Measurements from ENCODE around the gene HSFX1. TPM values are rescaled to one million over a fixed set of nuclear protein-coding genes. Genes with fewer than 3 reads are reported as not detected.
A peak's percentile ranks its signal among the peaks of the same experiment; 100 is the strongest.
"Not testable (repeated sequence)": the region's sequence is repeated elsewhere in the genome, so short reads cannot be mapped to it uniquely, and the experiment has no call there.

HSFX1 gene, protein sequence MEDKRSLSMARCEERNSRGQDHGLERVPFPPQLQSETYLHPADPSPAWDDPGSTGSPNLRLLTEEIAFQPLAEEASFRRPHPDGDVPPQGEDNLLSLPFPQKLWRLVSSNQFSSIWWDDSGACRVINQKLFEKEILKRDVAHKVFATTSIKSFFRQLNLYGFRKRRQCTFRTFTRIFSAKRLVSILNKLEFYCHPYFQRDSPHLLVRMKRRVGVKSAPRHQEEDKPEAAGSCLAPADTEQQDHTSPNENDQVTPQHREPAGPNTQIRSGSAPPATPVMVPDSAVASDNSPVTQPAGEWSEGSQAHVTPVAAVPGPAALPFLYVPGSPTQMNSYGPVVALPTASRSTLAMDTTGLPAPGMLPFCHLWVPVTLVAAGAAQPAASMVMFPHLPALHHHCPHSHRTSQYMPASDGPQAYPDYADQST
- total RNA-seq = 2.7 TPM
- long read RNA-seq = 0 reads

DNA sequence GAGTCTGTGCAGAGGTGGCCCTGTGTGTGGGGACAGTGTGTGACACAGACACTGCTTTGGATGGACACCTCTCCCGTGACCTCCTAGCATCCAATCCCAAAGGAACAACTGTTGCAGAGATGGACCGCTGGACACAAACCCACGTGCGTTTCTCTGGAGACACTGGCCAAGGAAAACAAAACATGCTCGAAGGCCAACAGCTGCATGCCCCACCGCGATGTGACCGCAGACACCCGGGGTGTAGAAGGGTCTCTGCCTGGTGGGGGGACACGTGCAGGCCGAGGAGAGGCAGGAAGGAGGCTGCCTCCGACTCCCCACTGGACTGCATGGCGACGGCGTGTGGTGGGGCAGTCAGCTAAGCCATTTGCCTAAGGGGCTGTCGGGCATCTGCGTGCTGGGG is at the start of gene HSFX1:
TSS of gene HSFX1 (plus strand) at position 301 of the 400 bp plus-strand sequence. CDS start 614 bp downstream, outside the sequence.
- DNase-seq; intact Hi-C loops (cut with micrococcal nuclease); ATAC-seq: not testable (repeated sequence)

DNA sequence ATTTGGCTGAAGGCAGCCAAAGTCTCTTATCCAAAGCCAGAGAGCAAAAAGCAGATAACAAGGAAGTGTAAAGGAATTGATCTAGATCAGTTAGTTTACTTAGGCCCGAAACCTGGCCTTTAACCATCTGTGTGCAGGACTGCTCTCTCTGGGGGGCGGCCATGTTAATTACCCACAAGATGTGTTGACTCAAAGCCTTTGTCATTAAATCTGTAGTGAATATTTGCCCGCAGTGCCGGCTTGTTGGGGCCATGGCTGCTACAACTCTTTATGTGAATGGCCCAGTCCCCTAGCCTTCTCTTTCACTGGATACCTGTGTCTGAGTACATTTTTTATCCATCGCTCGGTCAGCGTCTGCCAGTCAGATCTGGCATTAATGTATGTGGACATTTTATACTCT is 46.6 kb upstream of the HSFX1 start:
- DNase-seq; ATAC-seq; intact Hi-C loops (cut with micrococcal nuclease): not testable (repeated sequence)

DNA sequence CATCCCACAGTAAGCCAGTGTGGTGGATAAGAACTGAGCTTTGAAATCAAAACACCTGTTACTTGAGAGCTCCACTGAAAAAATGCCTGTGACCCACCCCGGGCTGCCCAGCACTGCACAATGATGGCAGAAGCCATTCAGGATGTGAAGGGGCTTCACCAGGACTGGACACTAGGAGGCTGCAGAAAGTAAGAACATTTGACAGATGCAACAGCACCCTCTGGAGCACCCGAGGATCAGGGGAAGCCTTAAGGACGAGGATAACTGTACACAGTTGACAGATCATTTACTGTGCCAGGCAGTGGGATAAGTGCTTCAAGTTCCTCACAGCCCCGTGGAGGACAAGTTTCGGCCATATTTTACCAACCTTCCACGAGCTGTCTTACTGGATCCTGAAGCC is 31.6 kb upstream of the HSFX1 start:
- intact Hi-C loops (cut with micrococcal nuclease); ATAC-seq; DNase-seq: not testable (repeated sequence)

DNA sequence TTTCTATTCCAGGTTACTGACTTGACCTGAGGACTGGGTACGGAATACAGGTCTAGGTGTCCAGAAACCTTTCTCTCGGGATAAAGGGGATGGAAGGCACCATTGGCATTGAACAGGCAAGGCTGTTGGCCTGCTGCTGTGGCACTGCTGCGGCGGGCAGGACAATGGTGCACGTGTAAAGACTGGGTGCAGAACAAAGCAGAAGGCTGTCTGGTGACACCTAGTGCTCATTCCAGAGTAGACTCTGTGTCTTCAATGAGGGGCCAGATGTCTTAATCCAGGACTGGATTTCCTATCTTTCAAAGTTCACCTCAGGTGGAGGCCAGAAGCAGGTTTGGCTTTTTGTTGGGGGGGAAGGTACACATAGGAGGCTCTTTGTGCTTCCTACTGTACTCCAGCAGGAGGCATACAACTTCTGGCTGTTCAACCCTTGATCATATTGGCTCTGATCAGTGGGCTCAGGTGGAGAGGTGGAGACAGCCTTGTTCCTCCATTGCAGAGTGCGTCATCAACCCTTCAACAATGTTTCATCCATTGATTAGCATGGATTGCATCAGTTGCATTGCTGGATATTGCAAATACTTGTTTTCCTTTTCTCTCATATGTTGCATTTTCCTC is 27.4 kb upstream of the HSFX1 start:
- DNase-seq; intact Hi-C loops (cut with micrococcal nuclease): not testable (repeated sequence)
- peak; percentile 52 for ATAC-seq

DNA sequence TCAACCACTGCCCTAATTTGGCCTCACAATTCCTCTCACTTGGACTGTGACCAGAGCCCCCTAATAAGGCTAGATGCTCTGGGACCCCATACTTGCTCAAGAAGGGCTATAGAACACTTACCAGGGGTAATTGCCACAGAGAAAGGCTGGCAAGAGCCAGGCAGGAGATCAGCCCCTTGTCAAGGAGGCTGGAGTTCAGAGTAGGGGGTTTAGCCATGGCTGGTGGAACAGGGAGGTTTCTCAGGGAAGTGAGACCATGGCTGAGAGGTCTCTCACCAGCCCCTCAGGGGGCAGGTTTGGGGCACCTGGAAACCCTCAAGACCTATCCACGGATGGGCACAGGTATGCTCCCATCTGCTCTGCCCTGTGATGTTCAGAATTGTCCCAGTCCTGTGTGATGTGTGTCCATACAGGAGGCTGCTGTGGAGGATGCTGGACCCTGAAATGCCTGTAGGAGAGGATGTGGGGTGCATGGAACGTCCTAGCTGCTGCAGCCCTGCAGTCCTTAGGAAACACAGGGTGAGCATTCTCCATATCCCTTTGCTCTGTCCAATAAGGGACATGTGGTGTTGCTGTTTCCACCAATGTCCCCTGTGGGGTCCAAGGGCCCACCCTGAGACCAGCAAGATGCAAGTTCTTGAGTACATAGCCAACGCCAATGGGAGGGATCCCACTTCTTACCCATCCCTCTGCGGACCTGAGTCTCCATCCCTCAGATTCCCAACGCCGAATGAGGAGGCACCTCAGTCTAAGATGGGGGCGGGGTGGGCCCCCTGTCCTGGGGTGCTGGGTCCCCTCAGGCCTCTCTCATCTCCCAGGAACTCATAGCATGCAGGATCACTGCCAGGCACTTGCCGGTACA is 16.4 kb upstream of the HSFX1 start:
- ATAC-seq (no peak), DNase-seq (no peak)
- intact Hi-C loops (cut with micrococcal nuclease) = no loop called here

DNA sequence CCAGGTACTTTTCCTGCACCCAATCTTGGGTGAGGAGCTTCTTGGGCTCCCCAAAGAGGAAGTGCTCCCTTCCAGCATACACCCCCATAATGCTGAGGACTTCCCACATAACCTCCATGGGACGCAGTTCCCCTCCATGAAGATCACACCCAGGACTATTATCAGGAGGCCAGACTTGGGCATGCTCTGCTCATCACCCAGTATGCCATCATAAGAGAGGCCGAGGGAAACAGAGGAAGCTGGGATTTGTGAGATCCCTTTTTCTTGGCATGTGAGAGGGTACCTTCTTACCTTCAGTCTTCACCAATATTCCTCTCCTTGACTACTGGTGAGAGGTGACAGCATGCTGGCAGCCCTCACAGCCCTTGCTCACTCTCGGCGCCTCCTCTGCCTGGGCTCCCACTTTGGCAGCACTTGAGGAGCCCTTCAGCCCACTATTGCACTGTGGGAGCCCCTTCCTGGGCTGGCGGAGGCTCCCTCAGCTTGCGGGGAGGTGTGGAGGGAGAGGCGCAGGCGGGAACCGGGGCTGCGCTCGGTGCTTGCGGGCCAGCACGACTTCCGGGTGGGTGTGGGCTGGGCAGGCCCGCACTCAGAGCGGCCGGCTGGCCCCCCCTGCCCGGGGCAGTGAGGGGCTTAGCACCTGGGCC is 15.7 kb upstream of the HSFX1 start:
- ATAC-seq (no peak), DNase-seq (no peak)
- intact Hi-C loops (cut with micrococcal nuclease) = no loop called here

DNA sequence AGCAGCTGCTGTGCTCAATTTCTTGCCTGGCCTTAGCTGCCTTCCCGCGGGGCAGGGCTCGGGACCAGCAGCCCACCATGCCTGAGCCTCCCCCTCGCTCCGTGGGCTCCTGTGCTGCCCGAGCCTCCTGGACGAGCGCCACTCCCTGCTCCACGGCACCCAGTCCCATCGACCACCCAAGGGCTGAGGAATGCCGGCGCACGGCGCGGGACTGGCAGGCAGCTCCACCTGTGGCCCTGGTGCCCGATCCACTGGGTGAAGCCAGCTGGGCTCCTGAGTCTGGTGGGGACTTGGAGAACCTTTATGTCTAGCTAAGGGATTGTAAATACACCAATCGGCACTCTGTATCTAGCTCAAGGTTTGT is 15.2 kb upstream of the HSFX1 start:
- intact Hi-C loops (cut with micrococcal nuclease); ATAC-seq; DNase-seq: not testable (repeated sequence)

DNA sequence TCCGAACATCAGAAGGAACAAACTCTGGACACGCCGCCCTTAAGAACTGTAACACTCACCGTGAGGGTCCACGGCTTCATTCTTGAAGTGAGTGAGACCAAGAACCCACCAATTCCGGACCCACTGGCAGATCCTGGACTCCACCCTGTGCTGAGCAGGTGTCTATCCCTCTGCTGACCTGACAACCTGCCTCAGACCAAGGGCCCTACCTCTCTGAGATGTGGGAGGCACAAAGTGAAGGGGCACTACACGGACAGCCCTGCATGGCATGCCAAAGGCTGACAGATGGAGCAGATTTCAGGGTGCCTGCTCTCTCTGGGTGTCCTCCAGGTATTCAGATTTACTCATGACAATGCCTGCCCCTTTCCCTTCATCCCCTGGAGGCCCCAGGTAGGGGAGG is 14.0 kb upstream of the HSFX1 start:
- intact Hi-C loops (cut with micrococcal nuclease) = no loop called here
- ATAC-seq (no peak), DNase-seq (no peak)

DNA sequence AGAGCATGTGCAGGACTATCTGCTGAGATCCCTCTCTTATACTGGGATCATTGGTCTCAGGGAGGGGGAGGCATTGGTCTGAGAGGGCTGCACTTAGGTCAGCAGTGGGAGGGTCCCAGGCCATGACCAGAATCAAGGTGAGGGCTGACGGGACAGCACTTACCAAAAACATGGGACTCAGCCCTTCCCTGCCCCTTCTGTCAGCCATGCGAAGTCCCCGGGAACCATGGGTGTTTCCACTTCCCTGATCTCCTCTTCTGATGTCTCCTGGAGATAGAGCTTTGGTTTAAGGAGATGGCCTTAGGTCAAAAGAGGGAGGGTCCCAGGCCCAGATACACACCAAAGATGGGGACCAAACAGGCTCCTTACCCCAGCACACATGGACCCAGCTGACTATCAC is 12.9 kb upstream of the HSFX1 start:
- intact Hi-C loops (cut with micrococcal nuclease) = no loop called here
- ATAC-seq (no peak), DNase-seq (no peak)

DNA sequence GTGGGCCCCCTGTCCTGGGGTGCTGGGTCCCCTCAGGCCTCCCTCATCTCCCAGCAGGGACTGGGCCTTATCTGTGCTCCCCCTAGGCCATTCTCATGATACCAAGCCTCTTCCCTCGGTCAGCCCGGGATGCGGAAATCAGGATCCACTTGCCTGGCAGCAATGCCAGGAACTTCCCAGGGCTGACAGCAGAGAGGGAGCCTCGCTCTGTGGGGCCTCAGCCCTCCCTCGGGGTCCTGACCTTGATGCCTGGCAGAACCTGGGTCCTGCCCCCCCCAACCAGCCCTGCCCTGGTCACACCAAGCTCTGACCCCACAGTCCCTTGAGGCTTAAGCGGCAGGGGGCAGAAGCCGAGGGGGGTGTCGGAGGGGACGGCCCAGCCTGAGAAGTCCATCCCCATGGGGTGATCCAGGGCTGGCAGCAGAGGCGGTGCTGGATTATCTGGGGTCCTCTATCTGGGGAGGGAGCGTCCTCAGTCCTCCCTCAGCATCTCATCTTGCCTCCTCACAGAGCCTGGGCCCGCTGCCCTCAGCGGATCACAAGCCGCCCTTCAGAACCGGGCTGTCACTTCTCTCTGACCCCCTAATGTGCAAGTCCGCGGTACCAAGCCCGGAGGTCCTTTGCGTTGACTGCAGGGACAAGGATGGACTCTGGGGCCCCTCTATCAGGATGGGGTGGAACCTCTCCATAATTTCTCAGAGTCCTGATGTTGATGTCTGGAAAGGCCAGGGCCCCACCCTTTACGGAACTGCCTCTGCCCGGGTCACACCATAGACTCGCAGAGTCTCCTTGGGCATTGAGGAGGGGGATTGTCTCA is 11.8 kb upstream of the HSFX1 start:
- DNase-seq; ATAC-seq; intact Hi-C loops (cut with micrococcal nuclease): not testable (repeated sequence)

DNA sequence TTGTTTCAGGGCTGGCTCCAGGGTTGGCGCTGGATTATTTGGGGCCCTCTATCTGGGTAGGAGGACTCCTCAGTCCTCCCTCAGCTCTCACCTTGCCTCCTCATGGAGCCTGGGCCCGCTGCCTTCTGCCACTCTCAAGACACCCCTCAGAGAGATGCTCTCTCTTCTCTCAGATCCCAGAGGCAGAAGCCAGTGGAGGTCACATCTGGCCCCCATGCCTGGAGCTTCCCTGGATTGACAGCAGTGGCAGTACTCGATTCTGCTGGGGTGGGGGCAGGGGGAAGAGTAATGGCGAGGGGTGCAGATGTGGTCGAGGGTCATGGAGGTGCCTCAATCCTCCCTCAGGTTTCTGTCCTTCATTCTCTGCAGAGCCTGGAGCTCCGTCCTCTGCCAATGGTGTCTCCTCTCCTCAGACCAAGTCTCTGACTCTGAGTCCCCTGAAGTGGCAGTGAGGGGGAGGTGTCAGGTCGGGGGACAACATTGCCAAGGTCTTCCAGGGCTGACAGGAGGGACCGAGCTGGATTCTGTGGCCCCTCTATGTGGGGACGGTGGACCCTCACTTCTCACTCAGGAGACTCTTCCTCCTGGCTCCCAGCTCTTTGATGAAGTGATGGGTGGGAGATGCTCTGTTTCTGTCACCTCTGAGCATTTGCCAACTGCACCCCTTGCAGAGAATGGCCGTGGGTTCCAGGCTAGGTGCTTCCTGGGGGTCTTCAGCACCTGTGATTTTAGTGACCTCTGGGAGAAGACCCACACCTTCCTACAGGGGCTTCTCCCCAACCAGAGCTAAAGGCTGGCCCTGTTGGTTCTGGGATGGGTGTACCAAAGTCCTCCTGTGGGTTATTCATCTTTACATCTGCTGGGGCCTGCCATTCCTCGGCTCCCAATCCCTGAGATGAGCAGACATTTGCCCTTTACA is 10.9 kb upstream of the HSFX1 start:
- ATAC-seq (no peak), DNase-seq (no peak)
- intact Hi-C loops (cut with micrococcal nuclease) = no loop called here

DNA sequence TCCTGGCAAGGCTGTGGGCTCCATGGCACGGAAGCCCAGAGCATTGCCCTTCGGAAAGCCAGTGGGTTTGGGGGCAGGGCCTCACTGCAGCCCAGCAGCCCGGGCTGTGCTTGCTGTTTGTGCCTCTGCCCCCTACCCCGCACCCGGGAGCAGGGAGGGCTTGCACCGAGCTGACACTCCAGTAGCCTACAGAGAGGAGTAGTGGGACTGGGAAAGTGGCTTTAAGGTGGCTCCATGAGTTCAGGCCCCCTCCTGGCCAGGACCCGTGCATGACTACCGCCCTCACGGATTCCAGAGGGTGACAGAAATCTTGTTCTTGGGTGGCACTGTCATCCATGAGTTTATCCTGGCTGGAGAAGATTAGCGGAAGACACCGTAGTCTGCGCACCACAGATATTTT is 3.5 kb upstream of the HSFX1 start:
- intact Hi-C loops (cut with micrococcal nuclease); ATAC-seq; DNase-seq: not testable (repeated sequence)

DNA sequence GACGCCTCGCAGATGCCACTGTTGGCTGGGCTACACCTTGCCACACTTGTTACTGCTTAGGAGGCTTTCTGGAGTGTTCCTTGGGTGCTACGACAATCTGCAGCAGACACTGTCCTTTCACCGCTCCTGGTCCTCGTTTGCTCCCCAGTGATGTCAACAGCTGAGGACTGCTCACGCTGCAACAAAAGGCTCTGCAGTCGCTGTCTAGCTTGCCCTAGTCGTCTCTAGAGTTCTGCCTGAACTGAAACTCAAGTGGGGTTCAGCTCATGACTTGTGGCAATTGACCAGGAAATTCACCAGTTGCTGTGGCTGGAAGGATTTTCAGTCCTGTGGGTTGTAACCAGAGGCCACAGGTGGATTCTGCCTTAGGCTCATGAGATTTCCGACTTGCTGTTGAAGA is 842 bp upstream of the HSFX1 start:
- intact Hi-C loops (cut with micrococcal nuclease); ATAC-seq: not testable (repeated sequence)

DNA sequence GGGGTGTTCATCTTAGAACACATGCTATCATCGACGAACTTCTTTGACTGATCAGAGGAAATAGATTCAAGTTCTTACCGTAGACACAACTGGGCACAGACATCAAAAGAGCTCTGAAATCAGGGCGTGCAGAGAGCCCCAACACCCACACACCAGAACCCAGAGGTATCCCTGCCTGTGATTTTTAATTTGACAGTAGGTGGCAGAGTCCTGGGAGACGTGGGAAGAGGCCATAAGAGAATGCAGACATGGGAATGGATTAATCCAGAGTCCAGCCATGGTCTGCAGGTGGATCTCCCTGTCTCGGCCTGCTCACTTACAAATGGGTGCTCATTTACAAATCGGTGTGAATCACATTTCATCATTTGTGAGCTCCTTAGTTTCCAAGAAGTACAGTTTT is 4.1 kb downstream of the HSFX1 start:
- ATAC-seq; intact Hi-C loops (cut with micrococcal nuclease): not testable (repeated sequence)

More for the DNA sequence above, 842 bp upstream of the HSFX1 start:
- not testable (repeated sequence) for DNase-seq

DNA sequence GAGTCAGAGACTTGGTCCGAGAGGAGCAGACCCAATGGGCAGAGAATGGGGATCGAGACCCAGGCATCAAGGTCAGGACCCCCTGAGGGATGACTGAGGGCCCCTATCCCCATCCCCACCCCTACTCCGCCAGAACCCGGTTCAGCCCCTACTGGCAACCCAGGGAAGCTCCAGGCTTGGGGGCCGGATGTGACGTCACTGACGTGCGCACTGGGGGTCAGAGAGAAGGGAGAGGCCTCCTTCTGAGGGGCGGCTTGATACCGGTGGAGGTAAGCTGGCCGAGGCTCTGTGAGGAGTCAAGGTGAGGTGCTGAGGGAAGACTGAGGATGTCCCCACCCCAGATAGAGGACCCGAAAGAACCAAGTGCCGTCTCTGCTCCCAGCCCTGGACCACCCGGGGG is 7.9 kb downstream of the HSFX1 start, which contains the start of gene MAGEA9:
TSS of gene MAGEA9 (plus strand) at position 204 of the 400 bp plus-strand sequence. CDS start 4,281 bp downstream, outside the sequence.
- intact Hi-C loops (cut with micrococcal nuclease); ATAC-seq; DNase-seq: not testable (repeated sequence)

More for the DNA sequence above, 4.1 kb downstream of the HSFX1 start:
- not testable (repeated sequence) for DNase-seq

DNA sequence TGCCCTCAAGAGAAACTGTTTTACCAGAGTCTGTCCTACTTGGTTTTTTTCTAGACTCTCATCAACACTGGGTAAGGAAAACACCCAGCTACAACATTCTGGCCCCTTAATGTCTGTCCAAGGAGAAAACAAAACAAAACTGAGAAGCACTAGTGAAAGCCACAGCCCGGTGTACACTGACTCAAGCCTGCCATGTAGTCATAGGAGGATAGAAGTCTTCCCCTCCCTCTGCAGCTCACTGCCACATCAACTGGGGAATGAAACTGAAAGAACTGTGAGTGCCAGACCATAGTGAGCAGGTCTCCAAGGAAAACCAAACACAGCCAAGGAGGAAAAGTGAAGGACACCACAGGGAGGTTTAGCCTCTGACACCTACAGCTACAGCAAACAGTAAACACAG is 21.7 kb downstream of the HSFX1 start:
- DNase-seq; intact Hi-C loops (cut with micrococcal nuclease); ATAC-seq: not testable (repeated sequence)
